Germinal center (tissue), 1 donor: ENCODE results near the gene PPP2R3C.
"Not testable (repeated sequence)": the region's sequence is repeated elsewhere in the genome, so short reads cannot be mapped to it uniquely, and the experiment has no call there.

Experiments
- DNase-seq: peaks from one replicate; pipeline ENCODE4 v3.0.0; 2012; ENCODE audit warnings: mixed read lengths, low spot score

The PPP2R3C gene

GRCh38 chr14:35124127-35124526, 2.3 kb upstream of the PPP2R3C start:
- no peak for DNase-seq

GRCh38 chr14:35123388-35123703, 1.6 kb upstream of the PPP2R3C start:
- DNase-seq: no peak

GRCh38 chr14:35122696-35123387, 1.1 kb upstream of the PPP2R3C start:
- peak; percentile 6 for DNase-seq

GRCh38 chr14:35121026-35121886, 534 bp downstream of the PPP2R3C start:
- no peak for DNase-seq

GRCh38 chr14:35117112-35117511, 4.7 kb downstream of the PPP2R3C start:
- DNase-seq: no peak

GRCh38 chr14:35116242-35116641, 5.5 kb downstream of the PPP2R3C start:
- DNase-seq: no peak

GRCh38 chr14:35114036-35114435, 7.8 kb downstream of the PPP2R3C start:
- DNase-seq: no peak

GRCh38 chr14:35113308-35113950, 8.4 kb downstream of the PPP2R3C start:
- DNase-seq: no peak

GRCh38 chr14:35112641-35113040, 9.1 kb downstream of the PPP2R3C start:
- DNase-seq: no peak

GRCh38 chr14:35107866-35108265, 13.9 kb downstream of the PPP2R3C start:
- no peak for DNase-seq

GRCh38 chr14:35094645-35095044, 27.1 kb downstream of the PPP2R3C start:
- DNase-seq: not testable (repeated sequence)

- no peak for DNase-seq
Observed at GRCh38 chr14:35088514-35088913, 33.3 kb downstream of the PPP2R3C start.

- DNase-seq: no peak
Observed at GRCh38 chr14:35085441-35085840, 36.3 kb downstream of the PPP2R3C start.

- DNase-seq: no peak
Observed at GRCh38 chr14:35083530-35084150, 38.1 kb downstream of the PPP2R3C start.

GRCh38 chr14:35079742-35080141, 42.0 kb downstream of the PPP2R3C start:
- DNase-seq: no peak

- no peak for DNase-seq
Observed at GRCh38 chr14:35078082-35078481, 43.7 kb downstream of the PPP2R3C start.

- DNase-seq: no peak
Observed at GRCh38 chr14:35073486-35073885, 48.3 kb downstream of the PPP2R3C start.

GRCh38 chr14:35072226-35072625, 49.6 kb downstream of the PPP2R3C start:
- no peak for DNase-seq

GRCh38 chr14:35068238-35069012, 53.4 kb downstream of the PPP2R3C start:
- DNase-seq: no peak

- not testable (repeated sequence) for DNase-seq
Observed at GRCh38 chr14:35065731-35066130, 56.1 kb downstream of the PPP2R3C start.

- not testable (repeated sequence) for DNase-seq
Observed at GRCh38 chr14:35061113-35061791, 60.5 kb downstream of the PPP2R3C start.
